ENCODE results near the gene OR51V1.
"Not testable (repeated sequence)": the region's sequence is repeated elsewhere in the genome, so short reads cannot be mapped to it uniquely, and the experiment has no call there.

Gene OR51V1, protein sequence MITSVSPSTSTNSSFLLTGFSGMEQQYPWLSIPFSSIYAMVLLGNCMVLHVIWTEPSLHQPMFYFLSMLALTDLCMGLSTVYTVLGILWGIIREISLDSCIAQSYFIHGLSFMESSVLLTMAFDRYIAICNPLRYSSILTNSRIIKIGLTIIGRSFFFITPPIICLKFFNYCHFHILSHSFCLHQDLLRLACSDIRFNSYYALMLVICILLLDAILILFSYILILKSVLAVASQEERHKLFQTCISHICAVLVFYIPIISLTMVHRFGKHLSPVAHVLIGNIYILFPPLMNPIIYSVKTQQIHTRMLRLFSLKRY

DNA sequence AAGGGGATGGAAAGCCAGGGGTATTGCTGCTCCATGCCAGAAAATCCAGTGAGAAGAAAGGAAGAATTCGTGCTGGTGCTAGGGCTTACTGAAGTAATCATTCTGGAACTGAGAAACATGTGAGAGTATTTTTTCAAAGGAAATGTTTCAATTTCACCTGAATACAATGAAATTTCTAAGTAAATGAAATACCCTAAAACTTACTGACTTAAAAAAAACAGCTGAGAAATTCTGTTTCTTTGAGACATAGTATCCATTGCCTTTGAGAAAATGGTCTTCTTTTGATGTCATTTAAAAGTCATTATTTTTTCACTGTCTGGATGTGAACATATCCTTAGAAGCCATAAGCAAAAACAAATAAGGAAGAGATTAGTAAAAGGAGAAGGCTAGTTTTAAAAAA is at the start of gene OR51V1:
OR51V1 (minus strand) TSS at position 101 of the 400 bp plus-strand sequence; CDS start at position 101, 0 bp downstream.
- no peaks in the 10 kb centered on the region for H3K9me3 ChIP-seq (ENCODE audit: low read length)
- no peak within 1 kb of the TSS for H3K4me3 ChIP-seq (ENCODE audit: low read length)
- H3K27me3 ChIP-seq (ENCODE audit: insufficient read depth, low read length), result no peaks in the 10 kb centered on the region
- H3K4me1 ChIP-seq (ENCODE audit: insufficient read depth, low read length), result no peaks in the 10 kb centered on the region
- no peak within 1 kb of the TSS for H2AFZ ChIP-seq (ENCODE audit: low read depth, low read length)
- H3K36me3 ChIP-seq (ENCODE audit: insufficient read depth, low read length), result no peaks in the 10 kb centered on the region

DNA sequence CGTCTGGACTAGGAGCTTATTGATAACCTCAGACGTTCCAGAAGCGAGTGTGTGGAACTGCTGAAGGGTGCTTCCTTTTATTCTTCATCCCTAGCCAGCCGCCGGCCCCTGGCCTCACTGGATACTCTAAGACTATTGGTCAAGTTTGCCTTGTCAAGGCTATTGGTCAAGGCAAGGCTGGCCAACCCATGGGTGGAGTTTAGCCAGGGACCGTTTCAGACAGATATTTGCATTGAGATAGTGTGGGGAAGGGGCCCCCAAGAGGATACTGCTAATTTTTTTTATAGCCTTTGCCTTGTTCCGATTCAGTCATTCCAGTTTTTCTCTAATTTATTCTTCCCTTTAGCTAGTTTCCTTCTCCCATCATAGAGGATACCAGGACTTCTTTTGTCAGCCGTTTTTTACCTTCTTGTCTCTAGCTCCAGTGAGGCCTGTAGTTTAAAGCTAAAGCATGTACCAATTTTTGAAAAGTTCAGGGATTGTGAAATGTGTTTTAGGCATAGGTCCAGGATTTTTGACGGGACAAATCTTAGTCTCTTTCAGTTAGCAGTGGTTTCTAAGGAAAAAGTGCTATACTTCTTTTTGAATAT is 49.4 kb upstream of the OR51V1 start, which contains the start of gene HBG1:
HBG1 (minus strand) TSS at position 51 of the 590 bp plus-strand sequence. CDS start 53 bp downstream, outside the sequence.
- not testable (repeated sequence) for H3K4me1 ChIP-seq (ENCODE audit: insufficient read depth, low read length); H3K27me3 ChIP-seq (ENCODE audit: insufficient read depth, low read length); H3K9me3 ChIP-seq (ENCODE audit: low read length); H2AFZ ChIP-seq (ENCODE audit: low read depth, low read length); H3K36me3 ChIP-seq (ENCODE audit: insufficient read depth, low read length); H3K4me3 ChIP-seq (ENCODE audit: low read length)

- not testable (repeated sequence) for H2AFZ ChIP-seq (ENCODE audit: low read depth, low read length)
Observed at GRCh38 chr11:5248498-5248897, 48.0 kb upstream of the OR51V1 start.

DNA sequence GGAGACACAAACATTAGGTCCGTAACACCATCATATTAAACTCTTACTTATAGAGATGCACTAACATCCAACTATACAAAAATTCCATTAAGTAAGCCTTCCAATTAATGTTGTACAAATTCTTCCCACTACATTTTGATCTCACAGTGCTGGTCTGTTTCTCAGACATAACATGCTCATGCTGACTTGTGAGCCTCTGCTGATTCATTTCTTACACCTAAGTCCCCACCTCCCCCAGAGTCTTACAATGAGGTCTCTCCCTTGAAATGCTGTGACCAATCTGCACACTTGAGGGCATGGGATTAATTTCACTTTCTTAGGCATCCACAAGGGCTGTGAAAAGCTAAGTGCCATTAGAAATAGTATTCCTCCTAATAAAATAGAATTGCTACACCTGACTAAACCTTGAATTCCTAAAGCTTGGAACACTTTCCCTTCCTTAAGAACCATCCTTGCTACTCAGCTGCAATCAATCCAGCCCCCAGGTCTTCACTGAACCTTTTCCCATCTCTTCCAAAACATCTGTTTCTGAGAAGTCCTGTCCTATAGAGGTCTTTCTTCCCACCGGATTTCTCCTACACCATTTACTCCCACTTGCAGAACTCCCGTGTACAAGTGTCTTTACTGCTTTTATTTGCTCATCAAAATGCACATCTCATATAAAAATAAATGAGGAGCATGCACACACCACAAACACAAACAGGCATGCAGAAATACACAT is 47.1 kb upstream of the OR51V1 start:
- no peak overlapping the region for H3K4me3 ChIP-seq (ENCODE audit: low read length)
- no peak overlapping the region for H2AFZ ChIP-seq (ENCODE audit: low read depth, low read length)
- H3K9me3 ChIP-seq (ENCODE audit: low read length), result no peaks in the 10 kb centered on the region
- H3K36me3 ChIP-seq (ENCODE audit: insufficient read depth, low read length), result no peaks in the 10 kb centered on the region
- H3K27me3 ChIP-seq (ENCODE audit: insufficient read depth, low read length), result no peaks in the 10 kb centered on the region
- no peaks in the 10 kb centered on the region for H3K4me1 ChIP-seq (ENCODE audit: insufficient read depth, low read length)

More at GRCh38 chr11:5248498-5248897, 48.0 kb upstream of the OR51V1 start:
- not testable (repeated sequence) for H3K36me3 ChIP-seq (ENCODE audit: insufficient read depth, low read length); H3K27me3 ChIP-seq (ENCODE audit: insufficient read depth, low read length); H3K4me3 ChIP-seq (ENCODE audit: low read length); H3K9me3 ChIP-seq (ENCODE audit: low read length); H3K4me1 ChIP-seq (ENCODE audit: insufficient read depth, low read length)

GRCh38 chr11:5246772-5247471 is 46.4 kb upstream of the OR51V1 start:
- Histone ChIP-seq H3K4me1 (ENCODE audit: insufficient read depth, low read length) (no peaks in the 10 kb centered on the region), H3K27me3 (ENCODE audit: insufficient read depth, low read length) (no peaks in the 10 kb centered on the region), H2AFZ (ENCODE audit: low read depth, low read length) (no peak overlapping the region), H3K36me3 (ENCODE audit: insufficient read depth, low read length) (no peaks in the 10 kb centered on the region), H3K9me3 (ENCODE audit: low read length) (no peaks in the 10 kb centered on the region), H3K4me3 (ENCODE audit: low read length) (no peak overlapping the region)

GRCh38 chr11:5245155-5245554 is 44.7 kb upstream of the OR51V1 start:
- no peaks in the 10 kb centered on the region for H3K36me3 ChIP-seq (ENCODE audit: insufficient read depth, low read length)
- H2AFZ ChIP-seq (ENCODE audit: low read depth, low read length), result no peak overlapping the region
- H3K9me3 ChIP-seq (ENCODE audit: low read length), result no peaks in the 10 kb centered on the region
- H3K27me3 ChIP-seq (ENCODE audit: insufficient read depth, low read length), result no peaks in the 10 kb centered on the region
- no peaks in the 10 kb centered on the region for H3K4me1 ChIP-seq (ENCODE audit: insufficient read depth, low read length)
- no peak overlapping the region for H3K4me3 ChIP-seq (ENCODE audit: low read length)

DNA sequence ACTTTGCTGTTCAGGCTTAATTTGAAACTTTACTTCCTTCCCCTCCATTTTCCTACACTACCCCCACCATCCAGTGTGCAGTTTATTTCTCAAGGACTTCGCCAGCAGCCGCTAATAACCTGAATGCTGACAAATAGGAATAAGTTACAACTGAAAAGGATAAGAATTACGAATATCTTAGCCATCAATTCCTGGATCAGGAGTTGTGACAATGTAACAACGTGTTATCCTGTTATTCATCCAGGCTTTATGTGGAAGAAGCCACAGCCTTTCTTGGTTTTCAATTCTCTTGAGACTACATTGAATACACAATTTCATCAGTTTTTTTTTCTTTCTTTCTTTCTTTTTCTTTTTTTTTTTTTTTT is 43.3 kb upstream of the OR51V1 start:
- Histone ChIP-seq H3K4me3 (ENCODE audit: low read length) (no peak overlapping the region), H2AFZ (ENCODE audit: low read depth, low read length) (no peak overlapping the region), H3K4me1 (ENCODE audit: insufficient read depth, low read length) (no peaks in the 10 kb centered on the region), H3K27me3 (ENCODE audit: insufficient read depth, low read length) (no peaks in the 10 kb centered on the region), H3K36me3 (ENCODE audit: insufficient read depth, low read length) (no peaks in the 10 kb centered on the region), H3K9me3 (ENCODE audit: low read length) (no peaks in the 10 kb centered on the region)

DNA sequence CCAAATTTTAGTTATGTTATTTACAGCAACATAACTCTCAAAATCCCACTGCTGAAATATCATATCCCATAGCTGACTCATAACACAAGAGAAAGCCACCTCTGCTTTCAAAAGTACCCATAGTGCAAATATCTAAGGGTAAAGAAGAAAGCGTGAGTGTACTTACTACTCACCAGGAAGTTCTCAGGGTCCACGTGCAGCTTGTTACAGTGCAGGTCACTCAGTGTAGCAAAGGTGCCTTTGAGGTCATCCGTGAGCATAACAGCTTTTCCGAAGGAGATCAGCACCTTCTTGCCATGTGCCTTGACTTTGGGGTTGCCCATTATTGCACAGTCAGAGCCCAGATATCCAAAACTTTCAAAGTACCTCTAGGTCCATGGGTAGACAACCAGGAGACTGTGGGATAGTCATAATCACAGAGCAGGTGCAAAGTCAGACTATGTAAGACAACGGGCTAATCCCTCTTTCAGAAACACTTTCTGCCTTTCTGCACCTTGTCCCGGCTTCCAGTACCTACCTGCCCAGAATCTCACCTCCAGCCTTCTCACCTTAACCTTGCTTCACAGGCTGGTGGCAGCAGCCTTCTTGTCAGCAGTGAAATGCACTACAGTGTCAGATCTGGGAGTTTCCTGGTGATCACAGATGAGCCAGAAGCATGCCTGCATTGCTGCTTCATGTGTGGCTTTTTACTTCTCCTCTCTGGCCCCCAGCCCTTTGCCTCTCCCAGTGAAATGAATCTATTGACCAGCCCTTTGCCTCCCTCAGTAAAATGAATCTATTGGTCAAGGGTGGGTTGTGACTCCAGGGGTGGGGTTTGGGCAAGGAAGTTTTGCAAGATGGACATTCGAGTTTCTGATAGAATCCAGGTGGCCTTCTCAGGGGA is 42.7 kb upstream of the OR51V1 start:
- H3K4me3 ChIP-seq (ENCODE audit: low read length), result no peak overlapping the region
- no peaks in the 10 kb centered on the region for H3K27me3 ChIP-seq (ENCODE audit: insufficient read depth, low read length)
- no peaks in the 10 kb centered on the region for H3K9me3 ChIP-seq (ENCODE audit: low read length)
- no peak overlapping the region for H2AFZ ChIP-seq (ENCODE audit: low read depth, low read length)
- H3K36me3 ChIP-seq (ENCODE audit: insufficient read depth, low read length), result no peaks in the 10 kb centered on the region
- no peaks in the 10 kb centered on the region for H3K4me1 ChIP-seq (ENCODE audit: insufficient read depth, low read length)

DNA sequence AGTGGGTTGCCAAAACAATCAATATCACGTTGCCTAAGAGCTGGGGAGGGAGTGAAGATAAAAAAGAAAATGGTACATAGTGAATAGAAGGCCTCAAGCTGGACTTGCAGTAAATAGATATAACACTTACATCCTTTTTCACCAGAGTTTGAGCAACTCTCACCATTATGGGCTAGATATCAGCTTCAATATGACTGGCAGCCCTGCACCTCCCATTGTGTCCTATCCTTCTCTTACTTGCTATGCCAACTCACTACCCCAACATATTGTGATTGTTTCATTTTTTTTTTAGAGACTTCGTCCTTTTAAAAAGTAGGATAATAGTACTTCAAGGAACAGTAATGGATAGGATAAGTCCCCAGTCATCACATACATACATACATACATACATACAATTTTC is 41.7 kb upstream of the OR51V1 start:
- H3K4me3 ChIP-seq (ENCODE audit: low read length), result no peak overlapping the region
- H3K9me3 ChIP-seq (ENCODE audit: low read length), result no peaks in the 10 kb centered on the region
- H3K27me3 ChIP-seq (ENCODE audit: insufficient read depth, low read length), result no peaks in the 10 kb centered on the region
- H3K36me3 ChIP-seq (ENCODE audit: insufficient read depth, low read length), result no peaks in the 10 kb centered on the region
- no peak overlapping the region for H2AFZ ChIP-seq (ENCODE audit: low read depth, low read length)
- no peaks in the 10 kb centered on the region for H3K4me1 ChIP-seq (ENCODE audit: insufficient read depth, low read length)

DNA sequence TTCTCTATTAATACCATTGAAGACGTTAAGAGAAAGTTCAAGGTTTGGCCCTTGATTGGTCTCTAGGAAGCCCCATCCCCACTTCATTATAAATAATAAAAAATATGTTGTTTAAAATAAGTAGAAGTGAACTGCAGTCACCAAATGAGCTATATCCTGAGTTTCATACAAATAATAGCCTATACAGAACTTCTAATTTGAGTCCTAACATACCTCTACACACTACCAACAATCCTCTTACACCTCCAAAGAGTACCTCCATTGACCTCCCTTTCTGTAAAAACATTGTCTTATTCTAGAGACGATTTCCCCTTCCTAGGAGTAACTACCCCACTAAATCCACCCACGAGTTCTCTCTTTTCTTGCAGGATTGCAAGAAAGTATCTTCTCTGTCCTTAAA is 41.0 kb upstream of the OR51V1 start:
- no peak overlapping the region for H3K4me3 ChIP-seq (ENCODE audit: low read length)
- no peaks in the 10 kb centered on the region for H3K36me3 ChIP-seq (ENCODE audit: insufficient read depth, low read length)
- H2AFZ ChIP-seq (ENCODE audit: low read depth, low read length), result no peak overlapping the region
- H3K4me1 ChIP-seq (ENCODE audit: insufficient read depth, low read length), result no peaks in the 10 kb centered on the region
- H3K9me3 ChIP-seq (ENCODE audit: low read length), result no peaks in the 10 kb centered on the region
- H3K27me3 ChIP-seq (ENCODE audit: insufficient read depth, low read length), result no peaks in the 10 kb centered on the region

GRCh38 chr11:5240458-5240857 is 40.0 kb upstream of the OR51V1 start:
- no peaks in the 10 kb centered on the region for H3K4me1 ChIP-seq (ENCODE audit: insufficient read depth, low read length)
- no peaks in the 10 kb centered on the region for H3K27me3 ChIP-seq (ENCODE audit: insufficient read depth, low read length)
- no peaks in the 10 kb centered on the region for H3K9me3 ChIP-seq (ENCODE audit: low read length)
- H3K4me3 ChIP-seq (ENCODE audit: low read length), result no peak overlapping the region
- H2AFZ ChIP-seq (ENCODE audit: low read depth, low read length), result no peak overlapping the region
- no peaks in the 10 kb centered on the region for H3K36me3 ChIP-seq (ENCODE audit: insufficient read depth, low read length)

DNA sequence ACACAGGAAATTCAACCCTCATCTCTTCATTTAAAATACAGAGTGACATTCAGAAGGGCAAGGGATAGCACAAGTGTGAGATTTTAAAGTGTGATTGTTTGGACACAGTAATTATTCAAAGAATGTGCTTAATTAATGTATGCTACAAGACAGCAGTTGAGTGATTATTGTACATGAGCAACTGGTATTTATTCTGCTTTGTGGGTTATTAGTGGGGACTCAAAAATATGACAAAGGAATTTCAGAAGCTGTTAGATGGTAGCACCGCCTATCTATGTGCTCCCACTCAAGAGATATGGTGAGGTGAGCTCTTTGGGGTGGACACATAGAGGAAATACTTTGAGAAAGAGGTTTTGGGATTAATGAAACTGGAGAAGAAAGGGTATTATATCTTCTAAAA is 39.6 kb upstream of the OR51V1 start:
- Histone ChIP-seq H3K9me3 (ENCODE audit: low read length) (no peaks in the 10 kb centered on the region), H3K4me1 (ENCODE audit: insufficient read depth, low read length) (no peaks in the 10 kb centered on the region), H3K4me3 (ENCODE audit: low read length) (no peak overlapping the region), H2AFZ (ENCODE audit: low read depth, low read length) (no peak overlapping the region), H3K36me3 (ENCODE audit: insufficient read depth, low read length) (no peaks in the 10 kb centered on the region), H3K27me3 (ENCODE audit: insufficient read depth, low read length) (no peaks in the 10 kb centered on the region)
